ENCODE measurements around the gene FBH1.

- TF ChIP-seq MLX (CRISPR knock-in tag; conservative IDR thresholded peaks at IDR 0.05) (no peak), PCBP1 (IDR thresholded peaks at IDR 0.05; ENCODE audit: low read depth, low read length, poor library complexity, severe bottlenecking) (no peak), ZNF184 (CRISPR knock-in tag; IDR thresholded peaks at IDR 0.05) (no peak), MXI1 (IDR thresholded peaks at IDR 0.05; ENCODE audit: low read depth, low read length) (no peak)
These were observed 2.0 kb downstream of the FBH1 start for GRCh38 chr10:5892007-5892406.

Measured in K562 (cell line).